ENCODE data around the gene TRAF2.

- TF ChIP-seq CTCF (IDR thresholded peaks at IDR 0.05) (no peak), POLR2A (IDR thresholded peaks at IDR 0.05) (no peak)
Measured at GRCh38 chr9:136900556-136900955, 14.2 kb downstream of the TRAF2 start.

Measured in right lobe of liver (tissue), 4 donors.